Anterior cingulate cortex (tissue), 58 donors: ENCODE data around the gene PHF19.

Source experiments
- DNase-seq, 58 donors: peaks; one replicate each; lab custom pipeline; 2025; lab: John Stamatoyannopoulos, UW

Gene PHF19

DNA sequence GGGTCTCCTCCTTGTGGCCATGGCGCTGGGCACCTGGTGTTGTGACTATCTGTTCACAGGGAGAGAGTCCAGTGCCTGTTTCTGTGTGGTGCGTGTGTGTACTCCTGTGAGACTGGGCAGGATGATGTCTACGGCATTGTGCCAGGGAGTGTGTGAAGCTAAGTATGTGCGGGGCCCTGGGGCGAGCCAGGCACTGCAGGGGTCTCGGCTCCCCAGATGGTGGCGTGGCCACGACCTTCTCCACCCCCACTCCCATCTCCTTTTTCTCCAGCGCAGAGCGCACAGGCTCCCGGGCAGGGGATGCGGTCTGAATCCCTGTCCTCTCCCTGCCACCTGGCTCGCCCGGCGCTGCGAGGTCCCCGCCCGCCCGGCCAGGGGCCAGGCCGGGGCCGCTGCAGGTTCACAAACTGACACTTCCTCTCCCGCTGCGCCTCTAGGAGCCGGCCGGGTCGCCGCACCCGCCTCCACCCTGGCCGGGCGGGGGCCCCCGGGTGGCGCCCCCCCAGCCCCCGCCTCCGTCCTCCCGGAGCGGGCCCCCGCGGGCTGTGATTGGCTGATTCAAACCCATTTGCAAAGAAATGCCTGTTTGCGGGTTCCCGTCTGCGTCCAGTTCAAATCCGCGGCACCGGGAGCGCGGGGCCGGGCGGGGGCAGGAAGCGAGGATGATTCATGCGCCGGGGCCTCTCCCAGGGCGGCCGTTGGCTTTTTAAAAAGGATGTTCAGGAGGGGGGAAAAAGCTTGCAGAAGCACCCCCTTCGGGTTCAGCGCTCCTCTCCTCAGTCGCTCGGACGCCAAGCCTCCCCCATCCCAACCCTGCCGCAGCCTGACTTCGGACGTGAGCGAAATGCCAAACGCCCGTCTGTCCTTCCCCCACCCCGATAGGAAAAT, 790 bp downstream of the PHF19 start:
- DNase-seq: peak in 53 of 58 donors; percentile 21 to 90 (median 63)

DNA sequence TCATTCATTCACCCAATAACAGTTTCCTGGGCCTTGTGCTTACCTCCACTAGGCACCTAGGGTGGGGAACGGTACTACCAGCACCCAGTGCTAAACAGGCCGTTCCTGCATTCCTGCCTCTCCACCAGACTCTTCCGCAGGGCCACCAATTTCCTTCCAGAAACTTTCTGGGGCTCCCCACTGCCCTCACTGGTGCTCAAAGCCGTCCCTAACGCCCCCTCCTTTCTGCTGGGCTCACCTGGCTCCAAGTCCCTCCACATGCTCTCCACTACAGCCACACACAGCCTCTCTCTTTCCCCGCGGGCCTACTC, 1.4 kb downstream of the PHF19 start:
- DNase-seq: no peak

DNA sequence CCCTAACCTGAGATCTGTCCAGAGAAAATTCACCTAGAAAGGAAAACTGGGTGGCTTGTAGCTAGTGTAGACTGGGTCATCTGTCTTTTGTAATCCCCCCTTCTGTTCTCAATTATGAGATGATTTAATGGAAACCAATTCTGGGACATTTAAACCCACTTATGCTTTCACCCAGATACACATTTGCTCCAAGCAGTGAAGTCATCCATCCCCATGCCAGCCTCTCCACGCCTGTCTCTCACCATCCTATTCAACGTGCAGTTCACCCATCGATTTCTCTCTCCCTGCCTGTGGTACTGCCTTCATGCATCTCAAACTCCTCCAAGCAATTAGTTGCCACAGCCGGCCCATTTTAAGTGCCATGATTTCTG, 1.8 kb downstream of the PHF19 start:
- no peak for DNase-seq

DNA sequence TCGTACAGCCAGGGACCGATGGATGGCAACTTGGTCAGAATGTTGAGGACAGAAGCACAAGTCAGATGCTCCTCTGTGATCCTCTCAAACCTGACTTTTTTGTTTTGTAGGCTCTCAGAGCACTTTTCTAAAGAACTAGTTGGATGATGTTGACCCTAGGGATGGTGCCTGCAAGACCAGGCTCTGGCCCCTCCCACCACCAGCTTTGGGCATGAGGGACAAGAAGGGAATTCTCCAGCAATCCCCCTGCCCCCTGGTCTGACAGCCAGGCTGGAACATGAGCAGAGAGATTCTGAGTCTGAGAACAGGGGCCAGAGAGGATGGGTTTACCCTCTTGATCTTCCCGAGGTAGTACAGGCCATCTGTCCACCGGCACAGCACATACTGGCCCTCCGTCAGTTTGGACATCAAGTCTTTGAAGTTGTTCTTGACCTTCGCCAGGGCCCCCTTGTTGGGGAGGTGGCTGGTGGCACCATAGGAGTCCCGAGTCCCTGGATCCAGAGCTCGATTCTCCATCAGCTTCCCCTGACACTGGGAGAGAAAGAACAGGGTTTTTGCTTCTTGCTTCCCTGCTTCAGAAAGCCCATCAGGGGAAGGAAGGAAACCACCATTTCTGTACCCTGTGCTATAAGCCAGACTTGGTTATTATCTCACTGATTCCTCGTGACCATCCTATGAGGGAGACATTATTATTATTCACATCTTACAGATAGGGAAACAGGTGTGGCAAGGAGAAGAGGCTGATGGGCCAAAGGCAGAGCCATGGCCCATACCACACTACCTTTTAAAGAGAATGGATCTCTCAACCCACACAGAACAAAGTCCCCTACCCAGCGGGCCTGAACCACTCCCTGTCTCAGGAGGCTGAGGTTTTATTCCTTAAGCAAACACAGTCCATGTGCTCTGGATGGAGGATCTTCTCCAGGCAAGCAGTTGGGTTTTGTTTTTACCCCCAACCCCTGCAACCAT, 2.5 kb downstream of the PHF19 start:
- DNase-seq: no peak

DNA sequence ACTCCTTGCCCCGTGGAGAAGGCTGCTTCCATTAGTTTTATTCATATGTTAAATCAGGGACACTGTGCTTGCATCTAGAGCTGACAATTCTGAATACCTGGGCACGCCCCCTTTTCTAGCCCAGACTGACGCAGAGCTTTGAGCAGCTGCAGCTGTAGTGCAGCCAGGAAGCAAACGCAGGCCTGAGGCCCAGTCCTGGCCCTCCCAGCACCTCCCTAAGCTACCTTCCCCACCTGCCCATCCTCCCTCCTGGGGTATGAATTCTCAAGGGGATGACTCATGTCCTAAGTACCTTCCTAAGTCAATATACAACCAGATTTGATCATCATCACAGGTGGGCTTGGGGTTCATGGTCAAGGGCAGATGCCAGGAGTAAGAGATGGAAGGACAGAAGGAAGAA, 3.5 kb downstream of the PHF19 start:
- no peak for DNase-seq

DNA sequence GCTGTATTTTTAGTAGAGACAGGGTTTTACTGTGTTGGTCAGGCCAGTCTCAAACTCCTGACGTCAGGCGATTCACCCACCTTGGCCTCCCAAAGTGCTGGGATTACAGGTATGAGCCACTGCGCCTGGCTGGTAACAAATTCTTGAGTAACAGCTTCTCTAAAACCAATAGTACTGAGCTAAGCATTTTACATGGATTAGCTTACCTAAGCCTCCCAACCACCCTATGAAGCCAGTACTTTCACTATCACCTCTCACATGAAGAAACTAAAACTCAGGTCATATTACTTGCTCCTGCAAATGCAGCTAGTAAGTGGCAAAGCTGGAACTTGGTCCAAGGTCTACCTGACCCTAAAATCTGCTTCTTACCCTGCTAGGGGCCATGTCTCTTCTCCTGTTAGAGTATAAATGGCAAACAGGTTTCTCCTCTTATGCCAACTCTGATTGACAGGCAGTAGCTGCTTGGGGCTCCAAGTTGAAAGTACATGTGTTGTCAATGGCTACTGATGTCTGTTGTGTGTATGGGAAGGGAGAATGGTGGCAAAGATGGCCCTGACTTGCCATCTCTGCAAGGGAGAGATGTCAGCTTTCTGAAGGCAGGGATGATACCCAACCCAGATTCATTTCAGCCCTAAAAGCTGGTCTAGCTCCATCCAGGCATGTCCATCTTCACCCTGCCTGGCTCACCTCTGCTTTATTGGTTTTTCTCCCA, 4.0 kb downstream of the PHF19 start:
- no peak for DNase-seq

DNA sequence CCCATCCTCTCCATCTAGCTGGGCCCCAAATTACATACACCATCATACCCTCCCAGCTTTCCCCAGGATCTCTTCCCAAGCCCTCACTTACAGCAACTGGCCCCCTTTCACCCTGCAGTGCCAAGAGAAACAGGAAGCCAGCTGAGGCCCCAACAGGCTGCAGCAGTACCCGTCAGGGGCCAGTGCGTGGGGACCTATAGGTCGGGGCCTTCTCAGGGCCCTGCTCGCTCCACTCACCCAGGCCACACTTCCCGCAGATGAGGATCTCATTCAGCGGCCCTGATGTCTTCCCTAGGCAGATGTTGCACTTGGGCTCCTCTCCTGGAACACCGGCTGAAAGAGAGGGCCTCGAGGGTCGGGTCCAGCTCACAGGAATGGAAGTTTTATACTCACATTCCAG, 6.8 kb downstream of the PHF19 start:
- DNase-seq: no peak

DNA sequence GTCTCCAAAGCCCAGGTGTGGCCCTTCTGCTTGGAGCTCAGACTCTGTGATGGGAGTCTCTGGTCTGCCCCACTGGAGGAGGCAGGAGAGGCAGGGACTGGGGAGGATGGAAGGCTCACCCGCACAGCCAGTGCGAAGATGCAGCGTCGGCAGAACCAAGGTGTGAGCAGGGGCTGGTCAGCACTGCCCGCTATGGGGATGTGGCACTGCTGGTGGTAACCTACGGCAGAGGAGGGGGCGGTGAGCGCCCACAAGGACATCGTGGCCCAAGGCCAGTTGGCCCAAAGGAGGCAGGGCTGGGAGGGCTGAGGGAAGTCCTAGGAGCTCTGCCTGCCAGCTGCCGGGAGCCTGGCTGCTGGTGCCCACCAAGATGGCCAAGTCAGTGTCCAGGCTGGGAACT, 7.3 kb downstream of the PHF19 start:
- DNase-seq: peak in 1 of 58 donors; percentile 10

DNA sequence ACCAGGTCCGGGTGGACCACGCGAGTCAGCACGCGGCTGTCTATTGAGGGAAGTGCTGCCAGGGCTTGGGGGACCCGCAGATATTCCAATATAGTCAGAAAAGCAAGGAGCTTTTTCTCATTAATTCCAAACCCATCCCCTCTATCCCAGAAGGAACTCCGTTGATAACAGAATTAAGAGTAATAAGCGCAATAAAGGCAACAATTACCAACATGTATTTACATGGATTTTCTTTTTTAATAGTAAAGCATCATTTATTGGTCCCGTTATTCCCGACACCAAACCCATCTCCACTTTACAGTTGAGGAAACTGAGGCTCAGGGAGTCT, 7.7 kb downstream of the PHF19 start:
- DNase-seq: no peak

DNA sequence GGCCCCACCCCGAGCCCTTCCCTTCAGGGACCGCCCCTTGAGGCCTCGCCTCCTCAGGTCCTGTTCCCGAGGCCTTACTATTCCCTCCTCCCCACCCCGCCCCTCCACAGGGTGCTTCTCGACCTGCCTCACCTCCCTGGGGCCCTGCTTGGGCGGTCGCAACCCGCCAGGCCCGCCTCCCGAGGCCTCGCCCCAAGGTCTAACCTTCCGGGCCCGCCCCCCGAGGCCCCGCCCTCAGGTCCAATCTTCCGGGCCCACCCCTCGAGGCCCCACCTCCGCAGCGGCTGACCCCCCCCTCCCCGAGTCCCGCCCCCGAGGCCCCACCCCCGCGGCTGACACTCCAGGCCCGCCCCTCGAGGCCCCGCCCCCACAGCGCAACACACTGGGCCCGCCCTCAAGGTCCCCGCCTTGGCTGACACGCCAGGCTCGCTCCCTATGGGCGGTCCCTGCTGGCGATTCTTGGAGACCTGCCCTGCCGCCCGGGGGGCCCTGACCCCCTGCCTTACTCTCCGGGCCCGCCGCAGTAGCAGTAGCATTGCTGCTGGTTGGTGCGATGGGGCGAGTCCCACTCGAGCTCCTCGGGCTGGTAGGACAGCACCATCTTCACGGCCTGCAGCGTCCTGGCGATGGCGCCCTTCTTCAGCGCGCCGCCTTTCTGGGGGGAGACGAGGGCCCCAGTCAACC, 8.2 kb downstream of the PHF19 start:
- DNase-seq: peak in 56 of 58 donors; percentile 22 to 94 (median 86)

DNA sequence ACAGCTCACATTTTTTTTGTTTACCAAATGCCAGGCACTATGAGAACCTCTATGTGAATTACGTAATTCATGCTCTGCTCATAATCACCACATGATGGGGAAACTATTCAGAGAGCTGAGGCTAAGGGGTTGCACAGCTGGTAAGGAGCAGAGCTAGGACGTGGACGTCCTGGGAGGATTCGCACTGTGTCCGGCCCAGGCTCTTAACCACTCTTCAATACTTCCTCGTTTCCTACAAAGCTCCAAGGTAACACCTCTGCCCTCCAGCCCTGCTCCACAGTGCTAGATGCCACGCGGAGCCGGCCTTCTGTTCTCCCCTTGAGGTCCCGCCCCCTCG, 8.7 kb downstream of the PHF19 start:
- DNase-seq: no peak

DNA sequence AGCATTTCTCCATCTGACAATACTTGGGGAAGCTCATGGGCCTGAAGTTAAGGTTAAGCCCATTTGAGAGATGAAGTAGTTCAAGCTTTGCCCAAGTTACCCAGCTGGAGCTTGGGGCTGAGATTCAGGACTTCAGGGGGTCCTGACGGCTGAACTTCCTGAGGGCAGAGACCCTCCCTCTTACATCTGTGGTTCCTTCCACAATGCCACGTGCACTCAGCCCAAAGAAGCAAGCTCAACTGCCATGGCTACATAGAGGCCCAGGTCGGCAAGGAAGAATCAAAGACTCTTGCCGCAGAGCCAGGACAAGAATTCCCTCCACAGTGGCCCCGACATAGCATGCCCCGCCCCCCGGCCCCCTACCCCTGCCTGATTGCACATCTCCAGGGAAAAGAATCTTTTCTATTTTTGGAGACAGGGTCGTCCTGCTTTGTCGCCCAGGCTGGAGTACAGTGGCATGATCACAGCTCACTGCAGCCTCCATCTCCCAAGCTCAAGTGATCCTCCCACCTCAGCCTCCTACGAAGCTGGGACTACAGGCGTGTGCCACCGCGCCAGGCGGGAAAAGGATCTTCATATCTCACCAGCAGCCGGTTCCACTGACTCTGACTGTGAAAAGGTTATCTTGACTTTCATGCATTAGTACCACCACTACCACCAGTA, 9.2 kb downstream of the PHF19 start:
- DNase-seq: no peak

DNA sequence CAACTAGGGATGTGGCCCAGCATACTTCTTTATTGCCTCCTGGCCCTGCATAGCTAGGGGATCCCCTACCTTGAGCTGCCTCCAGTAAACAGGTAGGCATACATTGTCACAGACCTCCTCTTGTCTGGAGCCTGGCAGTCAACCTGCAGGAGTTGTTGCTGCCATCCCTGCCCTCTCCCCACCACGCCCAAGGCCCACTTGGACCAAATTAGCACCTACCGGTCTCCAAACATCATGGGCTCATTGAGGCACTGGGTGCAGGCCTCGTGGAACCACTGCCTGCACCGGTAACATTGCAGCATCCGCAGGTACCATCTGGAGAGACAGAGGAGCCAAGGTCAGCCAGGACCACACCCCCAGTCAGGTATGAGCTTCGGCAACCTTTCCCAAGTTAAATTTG, 10.3 kb downstream of the PHF19 start:
- no peak for DNase-seq

DNA sequence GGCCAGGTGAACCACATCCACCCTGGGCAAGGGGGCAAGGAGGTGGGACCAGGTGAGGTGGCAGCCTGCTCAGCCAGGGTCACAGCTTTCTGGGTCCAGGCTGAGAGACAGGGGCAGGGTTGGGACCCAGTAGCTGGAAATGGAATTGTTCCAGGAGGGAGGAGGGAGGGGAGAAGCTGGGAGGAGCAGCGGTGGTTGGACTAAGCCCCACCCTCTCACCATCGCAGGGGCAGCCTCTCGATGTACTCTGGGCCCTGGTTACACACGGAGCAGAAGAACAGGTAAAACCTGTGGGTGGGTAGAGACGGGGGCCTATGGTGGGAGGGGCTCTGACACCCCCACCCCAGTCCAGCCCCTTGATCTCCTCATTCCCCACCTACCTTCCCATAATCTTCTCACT, 11.2 kb downstream of the PHF19 start:
- DNase-seq: no peak

DNA sequence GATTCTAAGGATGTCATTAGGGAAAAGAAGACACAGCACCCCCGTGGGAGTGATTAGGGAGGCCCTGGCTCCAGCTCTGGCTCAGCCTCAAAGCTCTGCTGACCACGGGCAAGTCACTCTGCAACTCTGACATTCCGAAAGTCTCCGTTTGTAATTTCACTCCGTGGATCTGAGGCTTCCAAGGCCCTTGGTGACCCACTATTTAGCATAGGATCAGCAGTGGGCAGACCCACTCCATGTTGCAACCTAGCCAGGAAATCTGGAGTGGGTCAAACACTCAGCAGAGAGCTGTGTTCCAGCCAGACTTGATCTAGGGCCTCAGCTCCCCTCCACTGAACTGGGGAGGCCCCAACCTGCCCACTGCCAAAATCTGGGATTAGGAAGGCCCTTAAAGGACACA, 11.8 kb downstream of the PHF19 start:
- no peak for DNase-seq

DNA sequence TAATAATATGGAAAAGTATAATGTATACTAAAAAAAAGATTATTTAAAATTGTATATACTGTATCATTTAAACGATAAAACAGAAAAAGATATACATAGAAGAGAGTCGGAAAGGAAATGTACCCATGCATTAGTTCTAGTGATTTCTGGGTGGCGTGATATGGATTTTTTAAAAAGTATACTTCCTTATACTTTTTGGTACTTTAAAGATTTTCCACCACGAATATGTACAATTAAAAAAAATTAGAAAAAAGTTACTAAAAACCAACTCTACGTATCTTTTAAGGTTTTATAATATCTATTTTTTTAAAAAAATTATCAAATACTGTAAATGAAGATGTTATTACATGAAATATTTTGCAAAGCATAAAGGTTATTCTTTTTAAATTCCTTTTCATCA, 12.3 kb downstream of the PHF19 start:
- DNase-seq: no peak

DNA sequence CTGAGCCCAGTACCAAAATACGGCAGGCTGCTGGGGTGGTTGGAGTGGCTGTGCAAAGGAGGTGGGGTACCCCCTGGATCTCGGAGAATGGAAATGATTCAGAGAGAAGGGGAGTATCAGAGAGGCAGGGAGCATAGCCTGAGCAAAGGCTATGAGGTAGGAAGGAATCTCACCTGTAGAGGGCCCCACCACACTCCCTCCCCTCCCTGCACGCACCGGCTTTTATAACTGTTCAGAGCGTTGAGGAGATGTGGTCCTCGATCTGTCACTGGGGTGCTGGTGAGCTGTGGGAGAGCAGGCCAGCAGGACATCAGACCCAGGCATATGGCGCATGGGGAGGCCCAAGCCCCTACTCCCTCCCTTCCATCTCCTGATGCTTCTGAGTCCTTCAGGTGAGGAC, 13.2 kb downstream of the PHF19 start:
- DNase-seq: no peak

DNA sequence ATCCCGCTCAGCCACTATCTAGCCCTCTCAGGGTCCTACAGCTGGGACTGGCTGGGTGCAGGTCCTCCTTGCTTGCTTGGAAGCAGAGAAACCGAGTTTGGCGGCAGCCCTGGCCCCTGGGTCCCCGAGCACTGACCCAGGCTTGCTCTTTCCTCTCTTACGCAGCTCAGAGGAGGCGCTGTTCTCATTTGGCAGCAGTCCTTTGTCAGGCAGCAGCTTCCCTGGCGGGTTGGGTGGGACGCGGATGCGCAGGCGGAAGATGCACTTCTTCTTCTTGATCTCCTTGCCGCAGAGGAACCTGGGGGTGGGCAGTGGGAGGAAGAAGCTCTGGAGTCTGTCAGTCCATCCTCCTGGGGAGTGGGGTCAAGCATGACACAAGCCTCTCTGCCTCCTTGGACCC, 14.5 kb downstream of the PHF19 start:
- DNase-seq: no peak

DNA sequence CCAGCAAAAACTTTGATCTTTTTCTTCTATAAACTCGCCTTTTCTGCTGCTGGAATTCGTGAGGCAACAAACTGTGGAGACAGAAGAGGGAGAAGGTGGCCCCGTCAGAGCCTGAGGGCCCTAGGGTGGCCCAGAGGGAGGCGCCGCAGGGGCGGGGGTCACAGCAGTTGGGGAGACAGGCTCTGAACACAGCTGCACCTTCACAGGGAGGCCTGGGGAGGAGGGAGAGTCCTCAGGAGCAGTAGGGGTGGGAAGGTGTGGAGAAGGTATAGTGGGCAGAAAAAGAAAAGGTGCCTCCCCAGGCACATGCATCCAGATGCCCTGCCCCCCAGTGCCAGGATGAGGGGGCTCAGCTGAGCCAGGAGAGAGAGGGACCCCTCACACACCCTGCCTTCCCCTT, 15.1 kb downstream of the PHF19 start:
- no peak for DNase-seq

DNA sequence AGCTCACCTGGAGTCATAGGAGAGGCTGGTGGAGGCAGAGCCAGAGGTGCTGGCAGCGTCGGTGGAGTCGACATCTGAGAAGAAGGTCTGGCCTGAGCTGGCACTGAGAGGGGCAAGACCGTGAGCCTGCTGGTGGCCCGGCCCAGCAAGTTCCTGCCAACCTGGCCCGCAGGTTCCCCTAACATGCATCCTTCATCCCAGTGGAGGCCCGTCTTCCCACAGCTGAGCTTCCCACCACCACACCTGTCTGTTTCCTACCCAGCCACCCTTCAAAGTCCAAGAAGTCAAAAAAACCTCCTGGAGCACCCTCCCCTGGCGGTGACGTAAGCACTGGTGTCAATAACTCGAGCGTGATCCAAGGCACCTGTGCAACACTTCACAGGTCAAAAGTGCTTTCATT, 16.9 kb downstream of the PHF19 start:
- no peak for DNase-seq
